Measurements from ENCODE around the gene PITPNB.

- TF ChIP-seq CTCF (IDR thresholded peaks at IDR 0.05) (no peak), POLR2A (IDR thresholded peaks at IDR 0.05) (no peak)
Observed at GRCh38 chr22:27877501-27877900, 41.6 kb downstream of the PITPNB start.

Data from testis (tissue), 2 donors.